GM21360 (cell line): Measurements from ENCODE around the gene MSANTD2.

Source experiments
- ATAC-seq: cut with Tn5 transposase; IDR thresholded peaks from one replicate; pipeline ENCODE4 v1.9.1; 2021; ENCODE audit warnings: mild to moderate bottlenecking, moderate library complexity; ENCODE audit not compliant: unreplicated experiment

Gene MSANTD2

GRCh38 chr11:124800226-124800929, at the start of gene MSANTD2:
Gene MSANTD2, minus strand, starts transcription at chr11:124800406. Its CDS starts 26 bp downstream, at chr11:124800380.
- ATAC-seq: peak; percentile 84

GRCh38 chr11:124846070-124846673, 46.0 kb upstream of the MSANTD2 start:
- ATAC-seq: no peak

GRCh38 chr11:124844664-124845079, 44.5 kb upstream of the MSANTD2 start:
- no peak for ATAC-seq

GRCh38 chr11:124843616-124843910, 43.4 kb upstream of the MSANTD2 start:
- no peak for ATAC-seq

DNA sequence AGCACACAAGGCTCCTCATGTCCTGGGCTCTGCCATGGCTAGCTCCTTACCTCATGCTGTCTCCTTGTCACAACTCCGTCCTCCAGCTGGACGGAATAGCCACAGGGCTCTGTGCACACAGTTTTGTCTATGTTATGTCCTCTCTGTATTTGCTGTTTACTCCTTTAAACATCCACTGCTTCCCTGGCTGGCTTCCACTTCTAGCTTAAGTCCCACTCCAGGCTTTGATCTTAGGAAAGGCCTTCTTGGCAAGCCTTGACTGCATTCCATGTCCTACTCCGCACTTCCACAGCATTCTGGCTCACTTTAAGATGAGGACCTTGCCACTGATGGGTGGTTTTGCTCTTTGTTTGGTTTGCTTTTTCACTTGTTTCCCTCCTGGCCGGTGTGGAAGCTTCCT, 42.1 kb upstream of the MSANTD2 start:
- no peak for ATAC-seq

GRCh38 chr11:124841840-124842239, 41.6 kb upstream of the MSANTD2 start:
- ATAC-seq: no peak

GRCh38 chr11:124841201-124841600, 41.0 kb upstream of the MSANTD2 start:
- ATAC-seq: no peak

GRCh38 chr11:124840666-124841065, 40.5 kb upstream of the MSANTD2 start:
- no peak for ATAC-seq

GRCh38 chr11:124839972-124840621, 39.9 kb upstream of the MSANTD2 start:
- no peak for ATAC-seq

GRCh38 chr11:124839128-124839971, 39.1 kb upstream of the MSANTD2 start:
- ATAC-seq: no peak

GRCh38 chr11:124838805-124839127, 38.6 kb upstream of the MSANTD2 start:
- ATAC-seq: no peak

DNA sequence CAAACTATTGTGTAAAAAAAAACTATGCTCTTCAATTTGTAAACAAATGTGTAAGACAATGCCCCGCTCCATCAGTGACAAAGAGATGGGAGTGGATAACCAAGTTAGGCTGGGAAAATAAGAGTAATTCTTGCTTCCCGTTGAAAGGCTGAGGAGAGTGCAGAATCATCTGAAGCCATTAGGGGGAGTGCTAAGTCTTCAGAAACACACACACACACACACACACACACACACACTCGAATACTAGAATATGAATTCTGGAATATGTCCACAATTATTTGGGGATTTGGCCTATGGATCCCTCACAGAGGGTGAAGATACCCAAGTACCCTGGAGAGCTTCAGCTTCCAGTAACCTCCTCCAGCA, 37.3 kb upstream of the MSANTD2 start:
- peak; percentile 41 for ATAC-seq

DNA sequence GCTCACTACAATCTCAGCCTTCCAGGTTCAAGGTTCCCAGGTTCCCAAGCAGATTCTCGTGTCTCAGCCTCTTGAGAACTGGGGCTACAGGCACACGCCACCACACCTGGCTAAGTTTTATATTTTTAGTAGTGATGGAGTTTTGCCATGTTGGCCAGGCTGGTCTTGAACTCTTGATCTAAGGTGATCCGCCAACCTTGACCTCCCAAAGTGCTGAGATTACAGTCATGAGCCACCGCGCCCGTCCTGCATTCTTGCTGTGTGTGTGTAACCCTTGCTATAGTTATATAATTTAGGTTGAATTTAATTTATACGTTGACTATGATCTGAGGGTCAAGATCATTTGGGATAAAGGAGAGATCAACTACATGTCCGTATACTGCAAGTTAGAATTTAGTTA, 35.7 kb upstream of the MSANTD2 start:
- no peak for ATAC-seq

- no peak for ATAC-seq
Measured at GRCh38 chr11:124834526-124835180, 34.4 kb upstream of the MSANTD2 start.

DNA sequence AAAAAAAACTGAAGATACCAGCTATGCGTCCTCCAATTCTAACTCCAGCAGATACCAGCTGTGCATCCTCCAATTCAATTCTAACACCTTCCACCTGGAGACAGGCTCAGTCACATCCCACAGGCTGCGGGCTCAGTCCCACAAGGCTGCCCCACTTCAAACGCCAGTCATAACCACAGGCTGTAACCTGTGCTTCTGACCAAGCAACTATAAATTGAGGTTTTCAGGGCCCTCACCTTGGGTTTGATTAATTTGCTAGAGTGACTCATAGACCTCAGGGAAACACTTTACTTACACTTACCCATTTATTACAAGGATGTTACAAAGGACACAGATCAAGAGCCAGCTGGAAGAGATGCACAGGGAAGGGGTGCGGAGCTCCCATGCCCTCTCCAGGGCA, 32.4 kb upstream of the MSANTD2 start:
- no peak for ATAC-seq

- ATAC-seq: no peak
Measured at GRCh38 chr11:124831897-124832296, 31.7 kb upstream of the MSANTD2 start.

GRCh38 chr11:124830749-124831148, 30.5 kb upstream of the MSANTD2 start:
- no peak for ATAC-seq

GRCh38 chr11:124829986-124830385, 29.8 kb upstream of the MSANTD2 start:
- no peak for ATAC-seq

- no peak for ATAC-seq
Measured at GRCh38 chr11:124825876-124826275, 25.7 kb upstream of the MSANTD2 start.

- ATAC-seq: no peak
Measured at GRCh38 chr11:124823512-124824376, 23.5 kb upstream of the MSANTD2 start.
